Mesothelial cell of epicardium (in vitro differentiated cells): ENCODE measurements around the gene FADS2. TPM values are rescaled to one million over a fixed set of nuclear protein-coding genes. Genes with fewer than 3 reads are reported as not detected.
A peak's percentile ranks its signal among the peaks of the same experiment; 100 is the strongest.

Experiments used
- DNase-seq, 2 experiments: peaks; one replicate each; pipeline ENCODE4 v3.0.0; 2021; ENCODE audit warnings: low spot score in 2 of 2; ENCODE audit not compliant: unreplicated experiment in 2 of 2
- H3K27ac Mint-ChIP-seq: 2 replicates; pipeline ENCODE4 v1.8.0; 2021; ENCODE audit warnings: mixed read lengths
- H3K27me3 Mint-ChIP-seq: 2 replicates; pipeline ENCODE4 v1.8.0; 2021; ENCODE audit warnings: low read depth, mixed read lengths
- H3K36me3 Mint-ChIP-seq: 2 replicates; pipeline ENCODE4 v1.8.0; 2021; ENCODE audit warnings: mixed read lengths
- H3K4me1 Mint-ChIP-seq: 2 replicates; pipeline ENCODE4 v1.8.0; 2021; ENCODE audit warnings: mixed read lengths
- H3K4me3 Mint-ChIP-seq: 2 replicates; pipeline ENCODE4 v1.8.0; 2021; ENCODE audit warnings: mild to moderate bottlenecking, moderate library complexity, mixed read lengths
- H3K9me3 Mint-ChIP-seq: 2 replicates; pipeline ENCODE4 v1.8.0; 2021; ENCODE audit warnings: mixed read lengths
- total RNA-seq: library from RNA; stranded (reverse); gene quantifications from 3 replicates; pipeline ENCODE4 v1.2.1, GENCODE V29; 2021
- TF ChIP-seq, protein P1 (sequence below): fragments of 200-600 bp; sonication (generic); IDR thresholded peaks from one replicate; pipeline ENCODE4 v1.5.0; 2021; ENCODE audit warnings: antibody characterized with exemption; ENCODE audit not compliant: unreplicated experiment

The FADS2 gene
- total RNA-seq, 1 donor from 2014 or later, result 337 TPM

DNA sequence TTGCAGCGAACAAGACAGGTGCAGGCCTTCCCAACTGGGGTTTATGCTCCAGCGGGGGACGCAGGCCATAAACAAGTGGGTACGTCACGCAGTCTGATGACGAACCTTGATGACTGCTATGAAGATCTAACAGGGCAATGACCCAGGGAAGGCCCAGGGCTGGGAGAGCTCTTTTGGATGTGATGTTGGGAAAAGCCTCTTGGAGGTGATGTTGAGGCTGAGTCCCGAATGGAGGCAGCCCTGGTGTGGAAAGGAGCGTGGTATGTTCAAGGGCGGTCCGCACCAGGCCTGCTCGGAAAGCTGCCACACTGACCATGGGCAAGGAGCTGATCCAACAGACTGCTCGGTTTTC lies 5.8 kb downstream of the FADS2 start:
- H3K27me3 Mint-ChIP-seq, result no peaks in the 10 kb centered on the region
- H3K4me1 Mint-ChIP-seq, result peaks cover 59% of the 10 kb centered on the region
- H3K4me3 Mint-ChIP-seq, result no peak overlapping the region
- H3K36me3 Mint-ChIP-seq, result peaks cover 10% of the 10 kb centered on the region
- no peaks in the 10 kb centered on the region for H3K9me3 Mint-ChIP-seq
- TF ChIP-seq, protein P1, sequence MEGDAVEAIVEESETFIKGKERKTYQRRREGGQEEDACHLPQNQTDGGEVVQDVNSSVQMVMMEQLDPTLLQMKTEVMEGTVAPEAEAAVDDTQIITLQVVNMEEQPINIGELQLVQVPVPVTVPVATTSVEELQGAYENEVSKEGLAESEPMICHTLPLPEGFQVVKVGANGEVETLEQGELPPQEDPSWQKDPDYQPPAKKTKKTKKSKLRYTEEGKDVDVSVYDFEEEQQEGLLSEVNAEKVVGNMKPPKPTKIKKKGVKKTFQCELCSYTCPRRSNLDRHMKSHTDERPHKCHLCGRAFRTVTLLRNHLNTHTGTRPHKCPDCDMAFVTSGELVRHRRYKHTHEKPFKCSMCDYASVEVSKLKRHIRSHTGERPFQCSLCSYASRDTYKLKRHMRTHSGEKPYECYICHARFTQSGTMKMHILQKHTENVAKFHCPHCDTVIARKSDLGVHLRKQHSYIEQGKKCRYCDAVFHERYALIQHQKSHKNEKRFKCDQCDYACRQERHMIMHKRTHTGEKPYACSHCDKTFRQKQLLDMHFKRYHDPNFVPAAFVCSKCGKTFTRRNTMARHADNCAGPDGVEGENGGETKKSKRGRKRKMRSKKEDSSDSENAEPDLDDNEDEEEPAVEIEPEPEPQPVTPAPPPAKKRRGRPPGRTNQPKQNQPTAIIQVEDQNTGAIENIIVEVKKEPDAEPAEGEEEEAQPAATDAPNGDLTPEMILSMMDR, result no peak
- peak overlapping the region; percentile 90 for H3K27ac Mint-ChIP-seq
- DNase-seq, result no peak

DNA sequence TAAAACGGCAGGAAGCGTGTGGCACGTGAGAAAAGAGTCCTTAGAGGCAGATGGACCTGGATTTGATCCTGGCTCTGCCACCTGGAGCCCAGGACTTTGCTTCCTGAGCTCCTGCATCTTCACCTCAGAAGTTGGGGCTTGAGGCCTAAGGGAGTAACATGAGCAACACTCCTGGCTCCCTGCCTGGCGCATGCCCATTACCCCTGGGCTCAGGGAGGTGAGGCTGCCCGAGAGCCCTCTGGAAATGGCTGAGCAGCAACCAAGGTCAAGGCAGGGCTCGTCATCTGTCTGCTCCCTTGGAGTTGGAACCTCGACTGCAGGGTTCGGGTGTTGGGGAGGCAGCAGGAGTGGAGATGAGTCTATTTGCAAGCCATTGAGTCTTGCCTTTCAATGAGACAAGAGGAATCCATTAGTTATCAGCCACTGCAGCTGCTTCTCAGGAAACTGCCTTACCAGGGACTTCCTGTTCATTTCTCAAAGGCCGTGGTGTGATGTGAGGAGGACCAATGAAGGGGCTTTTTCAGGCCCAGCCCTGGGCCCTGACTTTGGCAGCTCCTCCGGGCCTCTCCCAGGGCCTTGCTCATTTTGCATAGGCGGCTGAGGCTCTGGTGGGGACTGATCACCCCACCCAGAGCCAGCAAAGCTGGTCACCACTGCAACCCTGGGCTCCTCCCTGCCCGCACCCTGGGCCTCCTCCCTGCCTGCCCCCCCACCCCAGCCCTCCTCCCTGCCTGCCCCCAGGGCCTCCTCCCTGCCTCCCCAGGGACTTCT lies 6.4 kb downstream of the FADS2 start:
- peak overlapping the region; percentile 90 for H3K27ac Mint-ChIP-seq
- H3K27me3 Mint-ChIP-seq, result no peaks in the 10 kb centered on the region
- DNase-seq, result peak in 1 of 2 experiments; percentile 45
- TF ChIP-seq, protein P1, result no peak
- peaks cover 16% of the 10 kb centered on the region for H3K36me3 Mint-ChIP-seq
- H3K4me3 Mint-ChIP-seq, result no peak overlapping the region
- H3K9me3 Mint-ChIP-seq, result no peaks in the 10 kb centered on the region
- H3K4me1 Mint-ChIP-seq, result peaks cover 55% of the 10 kb centered on the region

DNA sequence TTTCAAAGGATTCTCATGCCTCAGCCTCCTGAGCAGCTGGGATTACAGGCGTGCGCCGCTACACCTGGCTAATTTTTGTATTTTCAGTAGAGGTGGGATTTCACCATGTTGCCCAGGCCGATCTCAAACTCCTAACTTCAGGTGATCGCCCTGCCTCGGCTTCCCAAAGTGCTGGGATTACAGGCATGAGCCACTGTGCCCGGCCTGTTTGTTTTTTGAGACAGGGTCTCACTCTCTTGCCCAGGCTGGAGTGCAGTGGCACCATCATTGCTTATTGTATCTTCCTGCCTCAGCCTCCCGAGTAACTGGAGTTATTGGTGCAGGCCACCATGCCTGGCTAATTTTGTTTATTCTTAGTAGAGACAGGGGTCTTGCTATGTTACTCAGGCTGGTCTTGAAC lies 8.1 kb downstream of the FADS2 start:
- H3K4me1 Mint-ChIP-seq, result peaks cover 39% of the 10 kb centered on the region
- H3K9me3 Mint-ChIP-seq, result peaks cover 4% of the 10 kb centered on the region
- no peak overlapping the region for H3K4me3 Mint-ChIP-seq
- H3K27me3 Mint-ChIP-seq, result no peaks in the 10 kb centered on the region
- H3K36me3 Mint-ChIP-seq, result peaks cover 29% of the 10 kb centered on the region
- no peak for DNase-seq
- H3K27ac Mint-ChIP-seq, result peak overlapping the region; percentile 75
- TF ChIP-seq, protein P1, result no peak

DNA sequence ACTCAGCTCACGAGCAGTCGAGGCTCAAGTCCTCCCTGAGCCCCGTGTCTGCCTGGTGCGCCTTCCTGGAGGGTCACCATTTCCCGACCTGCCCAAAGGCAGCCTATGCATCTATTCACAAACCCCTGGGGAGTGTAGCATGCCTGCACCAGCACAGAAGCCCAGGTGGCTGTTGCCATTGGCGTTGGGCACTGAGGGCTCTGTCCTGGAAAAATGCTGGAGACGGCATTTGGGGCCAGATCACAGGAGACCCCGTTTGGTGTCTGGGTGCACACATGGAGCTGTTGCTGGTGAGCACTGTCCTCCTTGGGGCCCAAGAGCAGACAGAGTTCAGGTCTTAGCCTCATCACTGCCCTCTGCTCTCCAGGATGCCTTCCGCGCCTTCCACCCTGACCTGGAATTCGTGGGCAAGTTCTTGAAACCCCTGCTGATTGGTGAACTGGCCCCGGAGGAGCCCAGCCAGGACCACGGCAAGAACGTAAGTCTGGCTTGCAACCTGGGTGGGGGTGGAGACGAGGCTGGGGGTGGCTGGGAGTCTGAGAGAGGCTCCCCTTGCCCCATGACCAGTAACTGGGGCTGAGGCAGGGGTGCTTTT lies 9.4 kb downstream of the FADS2 start:
- H3K27ac Mint-ChIP-seq, result no peak overlapping the region
- H3K4me3 Mint-ChIP-seq, result no peak overlapping the region
- no peak for DNase-seq
- H3K9me3 Mint-ChIP-seq, result peaks cover 4% of the 10 kb centered on the region
- TF ChIP-seq, protein P1, result no peak
- peaks cover 38% of the 10 kb centered on the region for H3K36me3 Mint-ChIP-seq
- H3K4me1 Mint-ChIP-seq, result peaks cover 28% of the 10 kb centered on the region
- no peaks in the 10 kb centered on the region for H3K27me3 Mint-ChIP-seq

DNA sequence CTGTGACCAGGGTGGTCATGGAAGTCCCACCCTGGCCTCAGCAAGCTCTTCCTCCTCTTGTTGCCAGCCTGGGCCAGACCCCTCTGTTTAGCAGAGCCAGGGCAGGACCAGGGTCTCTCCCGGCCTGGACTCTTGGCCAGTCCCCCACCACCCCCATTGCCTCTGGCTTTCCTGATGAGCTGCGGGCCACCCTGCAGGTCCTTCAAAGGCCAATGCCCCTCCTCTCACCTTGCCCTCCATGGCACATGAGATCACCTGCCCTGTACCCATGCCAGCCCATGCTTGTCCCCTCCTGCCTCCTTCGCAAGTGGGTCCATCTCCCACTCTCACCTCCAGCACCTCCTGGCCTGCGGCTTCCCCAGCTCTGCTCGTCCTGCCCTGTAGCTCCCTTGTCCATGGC lies 10.4 kb downstream of the FADS2 start:
- TF ChIP-seq, protein P1, result no peak
- peaks cover 44% of the 10 kb centered on the region for H3K36me3 Mint-ChIP-seq
- DNase-seq, result no peak
- H3K4me1 Mint-ChIP-seq, result peaks cover 19% of the 10 kb centered on the region
- H3K27me3 Mint-ChIP-seq, result no peaks in the 10 kb centered on the region
- H3K27ac Mint-ChIP-seq, result no peak overlapping the region
- H3K4me3 Mint-ChIP-seq, result no peak overlapping the region
- peaks cover 4% of the 10 kb centered on the region for H3K9me3 Mint-ChIP-seq
